ENCODE results near the gene TUG1. TPM values are rescaled to one million over a fixed set of nuclear protein-coding genes. Genes with fewer than 3 reads are reported as not detected.

The TUG1 gene
- 29.3 and 36.5 TPM in 2 replicates for total RNA-seq

GRCh38 chr22:30968924-30969531, at the start of gene TUG1:
TSS of gene TUG1 (plus strand) at chr22:30969265.

GRCh38 chr22:30968015-30968923, 796 bp upstream of the TUG1 start, which contains the start of gene MORC2:
TSS of gene MORC2 (minus strand) at chr22:30968774. CDS start at chr22:30967889, 885 bp downstream.

Other genes with a start within 250 kb of the TUG1 start
- gene MORC2, start 491 bp upstream of the TUG1 start, total RNA-seq, result 7.3 and 10.6 TPM in 2 replicates
- gene SMTN, start 112.1 kb downstream of the TUG1 start, total RNA-seq, result 180 and 218 TPM in 2 replicates
- gene SELENOM, start 138.3 kb downstream of the TUG1 start, total RNA-seq, result 31.0 and 49.9 TPM in 2 replicates
- gene INPP5J, start 153.7 kb downstream of the TUG1 start, total RNA-seq, result 2.2 and 2.4 TPM in 2 replicates
- 2.8 and 3.4 TPM in 2 replicates for gene PLA2G3, start 171.2 kb downstream of the TUG1 start, total RNA-seq
- gene RNF185, start 190.9 kb downstream of the TUG1 start, total RNA-seq, result 16.1 and 22.3 TPM in 2 replicates
- gene LIMK2, start 243.0 kb downstream of the TUG1 start, total RNA-seq, result 103 and 132 TPM in 2 replicates